Measurements from ENCODE around the gene CROT. TPM values are rescaled to one million over a fixed set of nuclear protein-coding genes. Genes with fewer than 3 reads are reported as not detected.

The CROT gene
- polyA plus RNA-seq, 1 donor = 64.1 TPM

DNA sequence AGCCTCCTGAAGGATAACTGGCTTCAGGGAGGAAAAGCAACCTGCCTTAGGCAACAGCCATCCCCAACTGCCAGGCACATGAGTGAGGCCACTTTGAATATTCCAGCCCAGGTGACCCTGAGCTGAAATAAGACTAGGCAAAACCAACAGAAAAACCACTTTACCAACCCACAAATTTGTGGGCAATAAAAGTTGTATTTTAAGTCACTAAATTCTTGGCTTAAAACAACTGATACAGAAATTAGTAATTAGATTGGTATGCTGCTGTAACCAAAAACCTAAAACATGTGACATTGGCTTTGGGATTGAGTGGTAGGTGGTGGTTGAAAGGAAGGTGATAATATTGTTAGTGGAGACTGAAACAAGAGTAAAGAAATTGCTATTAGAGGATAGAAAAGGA lies 90.1 kb downstream of the CROT start:
- no peak for DNase-seq
- no peaks in the 10 kb centered on the region for H3K4me1 ChIP-seq (ENCODE audit: control insufficient read depth, insufficient read depth, low read length)
- H3K4me3 ChIP-seq (ENCODE audit: low read length) = no peak overlapping the region
- no peaks in the 10 kb centered on the region for H3K9me3 ChIP-seq (ENCODE audit: control insufficient read depth, low read depth, low read length)
- H3K36me3 ChIP-seq (ENCODE audit: control insufficient read depth, insufficient read depth, low read length) = no peaks in the 10 kb centered on the region
- H3K27me3 ChIP-seq (ENCODE audit: control insufficient read depth, insufficient read depth, low read length) = no peaks in the 10 kb centered on the region
- H3K27ac ChIP-seq (ENCODE audit: low read length) = no peak overlapping the region

DNA sequence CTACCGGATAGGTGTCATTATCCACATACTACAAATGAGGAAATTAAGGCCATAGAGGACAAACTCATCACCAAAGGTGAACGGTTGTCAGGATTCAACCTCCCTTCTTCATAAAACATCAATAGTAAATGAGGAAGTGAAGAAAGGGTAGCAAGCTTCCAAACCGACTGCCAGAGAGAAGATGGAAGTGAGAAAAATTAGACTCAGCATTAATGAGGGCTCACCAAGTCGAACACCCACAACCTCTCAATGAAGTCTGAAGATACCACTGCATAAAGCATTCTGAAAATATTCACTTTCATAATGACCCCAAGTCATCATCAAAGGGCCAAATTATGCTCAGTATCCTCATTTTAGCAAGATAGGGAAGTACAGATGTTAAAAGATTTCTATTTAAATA lies 100.4 kb downstream of the CROT start:
- no peaks in the 10 kb centered on the region for H3K27me3 ChIP-seq (ENCODE audit: control insufficient read depth, insufficient read depth, low read length)
- no peaks in the 10 kb centered on the region for H3K36me3 ChIP-seq (ENCODE audit: control insufficient read depth, insufficient read depth, low read length)
- H3K9me3 ChIP-seq (ENCODE audit: control insufficient read depth, low read depth, low read length) = no peaks in the 10 kb centered on the region
- no peaks in the 10 kb centered on the region for H3K4me1 ChIP-seq (ENCODE audit: control insufficient read depth, insufficient read depth, low read length)
- no peak for DNase-seq
- H3K4me3 ChIP-seq (ENCODE audit: low read length) = no peak overlapping the region
- WGBS (ENCODE audit: insufficient coverage, low lambda C conversion rate) = no CpG with 5 or more reads among the region's 4 CpGs
- H3K27ac ChIP-seq (ENCODE audit: low read length) = no peak overlapping the region

DNA sequence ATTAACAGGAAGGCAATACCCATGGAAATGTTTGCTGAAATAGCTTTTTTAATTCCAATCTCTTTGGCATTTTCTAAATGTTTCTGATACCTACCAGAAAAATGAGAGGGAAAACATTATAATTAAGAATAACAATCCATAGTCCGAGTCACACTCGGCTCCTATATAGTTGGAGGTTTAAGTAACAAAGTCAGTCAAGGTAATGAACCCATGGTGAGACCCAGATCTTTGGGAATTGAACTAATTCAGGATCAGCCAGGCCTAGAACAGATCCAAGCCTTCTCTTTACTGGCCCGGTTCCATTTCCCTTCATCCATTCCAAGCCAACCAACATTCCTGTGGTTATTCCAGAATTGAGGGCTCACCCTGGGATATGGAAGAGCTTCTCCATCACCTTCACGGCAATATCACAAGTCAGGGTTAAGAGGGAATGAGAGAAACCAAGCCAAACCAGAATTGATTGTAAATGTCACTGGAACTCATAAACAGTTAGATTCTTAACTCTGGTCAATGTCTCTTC lies 101.7 kb downstream of the CROT start:
- Histone ChIP-seq H3K27me3 (ENCODE audit: control insufficient read depth, insufficient read depth, low read length) (no peaks in the 10 kb centered on the region), H3K4me3 (ENCODE audit: low read length) (no peak overlapping the region), H3K9me3 (ENCODE audit: control insufficient read depth, low read depth, low read length) (no peaks in the 10 kb centered on the region), H3K27ac (ENCODE audit: low read length) (no peak overlapping the region), H3K36me3 (ENCODE audit: control insufficient read depth, insufficient read depth, low read length) (no peaks in the 10 kb centered on the region), H3K4me1 (ENCODE audit: control insufficient read depth, insufficient read depth, low read length) (no peaks in the 10 kb centered on the region)
- no CpG with 5 or more reads among the region's 4 CpGs for WGBS (ENCODE audit: insufficient coverage, low lambda C conversion rate)
- no peak for DNase-seq

DNA sequence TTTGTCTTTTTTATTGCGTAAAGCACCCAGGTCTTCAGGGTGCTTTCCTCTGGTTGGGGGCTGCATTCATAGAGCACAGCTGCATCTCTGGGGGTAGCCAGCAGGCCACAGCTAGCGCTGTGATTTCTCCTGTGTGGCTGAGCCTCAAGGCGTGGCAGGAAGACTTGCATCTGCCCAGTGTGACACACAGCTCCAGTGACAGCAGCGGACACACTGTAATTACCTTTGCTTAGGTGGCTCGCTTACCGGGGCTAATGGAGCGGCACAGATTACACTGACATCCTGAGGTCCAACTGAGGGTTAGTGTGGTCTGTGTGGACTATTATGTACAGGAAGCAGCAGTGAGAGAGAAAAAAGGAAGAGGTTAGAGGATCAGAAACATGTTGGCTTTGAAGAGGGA lies 102.9 kb downstream of the CROT start:
- WGBS (ENCODE audit: insufficient coverage, low lambda C conversion rate) = no CpG with 5 or more reads among the region's 7 CpGs
- H3K9me3 ChIP-seq (ENCODE audit: control insufficient read depth, low read depth, low read length) = no peaks in the 10 kb centered on the region
- no peak overlapping the region for H3K4me3 ChIP-seq (ENCODE audit: low read length)
- no peak for DNase-seq
- no peaks in the 10 kb centered on the region for H3K4me1 ChIP-seq (ENCODE audit: control insufficient read depth, insufficient read depth, low read length)
- H3K27ac ChIP-seq (ENCODE audit: low read length) = no peak overlapping the region
- H3K27me3 ChIP-seq (ENCODE audit: control insufficient read depth, insufficient read depth, low read length) = no peaks in the 10 kb centered on the region
- H3K36me3 ChIP-seq (ENCODE audit: control insufficient read depth, insufficient read depth, low read length) = no peaks in the 10 kb centered on the region

Other genes starting within 250 kb of the CROT start
- 151 TPM for gene DMTF1, start 193.2 kb upstream of the CROT start, polyA plus RNA-seq
- gene TMEM243, start 125.9 kb upstream of the CROT start, polyA plus RNA-seq = 54.9 TPM
- gene ABCB4, start 130.0 kb downstream of the CROT start, polyA plus RNA-seq = 1.0 TPM

All from large intestine (tissue), 3 donors.